GM19099 (cell line): Measurements from ENCODE around the gene UBE2H.
A peak's percentile ranks its signal among the peaks of the same experiment; 100 is the strongest.

Experiments
- POLR2A ChIP-seq: IDR thresholded peaks from 3 replicates; pipeline ENCODE4 v1.6.1; 2011; ENCODE audit warnings: low read depth; ENCODE audit not compliant: insufficient read length; ENCODE audit errors: extremely low read depth

The UBE2H gene

GRCh38 chr7:129829737-129830631 is 122.8 kb downstream of the UBE2H start:
- TF ChIP-seq POLR2A = no peak

GRCh38 chr7:129828989-129829736 is 123.6 kb downstream of the UBE2H start:
- TF ChIP-seq POLR2A = no peak

- TF ChIP-seq POLR2A = no peak
These were observed 124.5 kb downstream of the UBE2H start for GRCh38 chr7:129828078-129828762.

GRCh38 chr7:129827467-129827990 is 125.2 kb downstream of the UBE2H start:
- TF ChIP-seq POLR2A = no peak

GRCh38 chr7:129825209-129825970 is 127.4 kb downstream of the UBE2H start:
- TF ChIP-seq POLR2A = peak; percentile 28

GRCh38 chr7:129824291-129825208 is 128.2 kb downstream of the UBE2H start:
- TF ChIP-seq POLR2A = no peak

DNA sequence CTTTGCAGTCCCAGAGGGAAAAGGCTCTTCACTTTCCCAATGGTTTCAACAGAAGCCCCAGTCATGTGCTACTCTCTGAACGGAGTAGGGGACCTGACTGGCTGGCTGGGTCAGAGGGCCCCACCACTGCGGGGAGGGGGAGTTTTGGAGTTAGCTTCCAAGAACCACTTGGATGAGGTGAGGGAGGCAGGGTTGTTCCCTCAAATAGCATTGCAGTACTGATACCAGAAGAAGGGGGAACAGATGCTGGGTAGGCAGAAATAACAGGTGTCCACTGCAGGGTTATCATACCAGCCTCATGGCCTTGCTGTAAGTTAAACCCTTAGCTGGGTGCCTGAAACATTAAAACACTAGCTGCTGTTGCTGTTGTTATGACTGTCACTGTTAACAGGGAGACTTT is 131.3 kb downstream of the UBE2H start:
- no peak for TF ChIP-seq POLR2A

DNA sequence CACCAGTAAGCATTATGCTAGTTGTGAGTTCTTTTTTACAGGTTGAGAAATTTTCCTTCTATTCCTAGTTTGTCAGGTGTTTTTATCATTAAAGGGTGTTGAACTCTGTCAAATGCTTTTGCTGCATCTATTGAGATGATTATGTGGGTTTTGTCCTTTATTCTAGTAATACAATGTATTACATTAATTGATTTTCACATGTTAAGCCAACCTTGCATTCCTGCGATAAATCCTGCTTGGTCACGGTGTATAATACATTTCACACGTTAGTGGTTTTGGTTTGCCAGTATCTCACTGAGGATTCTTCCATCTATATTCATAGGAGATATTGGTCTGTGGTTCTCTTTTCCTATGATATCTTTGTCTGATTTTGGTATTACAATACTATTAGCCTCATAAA is 136.0 kb downstream of the UBE2H start:
- no peak for TF ChIP-seq POLR2A

DNA sequence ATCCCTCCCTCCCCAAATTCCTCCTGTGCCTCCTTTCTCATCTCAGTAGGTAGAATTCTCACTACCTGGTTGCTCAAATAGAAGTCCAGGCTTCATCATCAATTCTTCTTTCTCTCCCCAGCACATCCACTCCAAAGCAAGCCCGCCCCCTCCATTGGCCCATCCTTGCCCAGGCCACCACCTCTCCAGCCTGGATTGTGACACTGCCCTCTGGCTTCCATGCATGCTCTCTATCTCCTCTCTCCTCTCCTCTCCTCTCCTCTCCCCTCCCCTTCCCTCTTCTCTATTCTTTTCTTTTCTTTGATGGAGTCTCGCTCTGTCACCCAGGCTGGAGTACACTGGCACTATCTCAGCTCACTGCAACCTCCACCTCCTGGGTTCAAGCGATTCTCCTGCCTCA is 144.9 kb downstream of the UBE2H start:
- TF ChIP-seq POLR2A = no peak

- TF ChIP-seq POLR2A = no peak
These were observed 147.7 kb downstream of the UBE2H start for GRCh38 chr7:129804890-129805719.

- TF ChIP-seq POLR2A = no peak
These were observed 148.5 kb downstream of the UBE2H start for GRCh38 chr7:129804111-129804889.

DNA sequence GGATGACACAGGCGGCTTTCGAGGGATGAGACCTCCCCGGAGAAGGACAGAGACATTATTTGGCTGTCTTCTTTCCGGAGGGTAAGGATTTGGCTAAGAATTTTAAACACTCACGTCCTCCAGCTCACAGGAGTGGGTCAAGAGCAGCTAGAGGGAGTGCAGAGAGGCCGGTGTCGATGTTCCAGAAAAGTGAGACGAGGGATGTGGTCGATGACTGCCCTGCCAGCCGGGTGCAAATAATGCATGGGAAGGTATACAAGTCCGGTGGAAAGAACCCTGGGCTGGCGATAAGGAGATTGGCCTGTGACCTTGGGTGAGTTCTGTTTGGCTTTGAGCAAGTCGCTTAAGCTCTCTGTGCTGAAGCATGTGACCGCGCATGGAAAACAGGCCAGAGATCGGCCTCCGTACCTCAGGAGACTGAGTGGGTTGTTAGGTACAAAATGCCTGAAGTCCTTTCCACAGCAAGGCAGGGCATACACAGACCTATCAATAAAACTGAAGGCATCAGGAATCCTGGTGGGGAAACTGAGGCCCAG is 149.1 kb downstream of the UBE2H start:
- TF ChIP-seq POLR2A = no peak

DNA sequence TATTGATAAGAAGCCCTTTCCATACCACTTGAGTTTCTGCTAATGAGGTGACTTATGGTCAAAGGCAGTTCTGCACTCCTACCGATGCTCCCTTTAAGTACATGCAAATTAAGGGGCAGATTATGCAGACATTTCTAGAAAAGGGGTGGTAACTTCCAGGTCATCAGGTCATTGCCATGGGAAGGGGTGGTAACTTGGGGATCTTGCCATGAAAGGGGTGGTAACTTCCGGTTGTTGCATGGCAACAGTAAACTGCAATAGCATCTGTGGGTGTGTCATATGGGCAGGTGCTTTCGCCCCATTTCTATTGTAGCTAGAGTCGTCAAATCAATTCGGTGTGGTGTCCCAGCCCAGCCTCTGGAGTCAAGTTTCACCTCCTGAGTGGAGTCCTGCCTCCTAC is 150.9 kb downstream of the UBE2H start:
- no peak for TF ChIP-seq POLR2A
